ENCODE results near the gene ACP1.

The ACP1 gene

GRCh38 chr2:254241-254640 is 10.5 kb upstream of the ACP1 start:
- TF ChIP-seq, protein P1, sequence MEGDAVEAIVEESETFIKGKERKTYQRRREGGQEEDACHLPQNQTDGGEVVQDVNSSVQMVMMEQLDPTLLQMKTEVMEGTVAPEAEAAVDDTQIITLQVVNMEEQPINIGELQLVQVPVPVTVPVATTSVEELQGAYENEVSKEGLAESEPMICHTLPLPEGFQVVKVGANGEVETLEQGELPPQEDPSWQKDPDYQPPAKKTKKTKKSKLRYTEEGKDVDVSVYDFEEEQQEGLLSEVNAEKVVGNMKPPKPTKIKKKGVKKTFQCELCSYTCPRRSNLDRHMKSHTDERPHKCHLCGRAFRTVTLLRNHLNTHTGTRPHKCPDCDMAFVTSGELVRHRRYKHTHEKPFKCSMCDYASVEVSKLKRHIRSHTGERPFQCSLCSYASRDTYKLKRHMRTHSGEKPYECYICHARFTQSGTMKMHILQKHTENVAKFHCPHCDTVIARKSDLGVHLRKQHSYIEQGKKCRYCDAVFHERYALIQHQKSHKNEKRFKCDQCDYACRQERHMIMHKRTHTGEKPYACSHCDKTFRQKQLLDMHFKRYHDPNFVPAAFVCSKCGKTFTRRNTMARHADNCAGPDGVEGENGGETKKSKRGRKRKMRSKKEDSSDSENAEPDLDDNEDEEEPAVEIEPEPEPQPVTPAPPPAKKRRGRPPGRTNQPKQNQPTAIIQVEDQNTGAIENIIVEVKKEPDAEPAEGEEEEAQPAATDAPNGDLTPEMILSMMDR (conservative IDR thresholded peaks at IDR 0.05; ENCODE audit: low read depth, low read length): no peak
- no peak for DNase-seq (ENCODE audit: low read depth)
- H3K4me3 ChIP-seq (ENCODE audit: low read depth, low read length): no peak overlapping the region

DNA sequence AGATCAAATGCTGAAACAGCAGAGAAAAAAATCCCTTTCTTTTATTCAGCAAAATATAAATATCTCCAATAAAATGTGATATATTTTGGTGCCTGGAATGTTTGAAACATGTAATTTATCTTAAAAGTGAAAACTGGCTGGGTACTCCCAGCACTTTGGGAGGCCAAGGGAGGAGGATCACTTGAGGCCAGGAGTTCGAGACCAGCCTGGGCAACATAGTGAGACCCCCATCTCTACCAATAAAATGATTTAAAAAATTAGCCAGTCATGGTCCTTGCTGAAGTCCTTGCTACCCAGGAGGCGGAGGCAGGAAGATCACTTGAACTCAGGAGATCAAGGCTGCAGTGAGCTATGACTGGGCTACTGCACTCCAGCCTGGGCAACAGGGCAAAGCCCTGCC is 9.6 kb upstream of the ACP1 start:
- TF ChIP-seq, protein P1 (conservative IDR thresholded peaks at IDR 0.05; ENCODE audit: low read depth, low read length): no peak
- H3K4me3 ChIP-seq (ENCODE audit: low read depth, low read length): no peak overlapping the region
- DNase-seq (ENCODE audit: low read depth): no peak

DNA sequence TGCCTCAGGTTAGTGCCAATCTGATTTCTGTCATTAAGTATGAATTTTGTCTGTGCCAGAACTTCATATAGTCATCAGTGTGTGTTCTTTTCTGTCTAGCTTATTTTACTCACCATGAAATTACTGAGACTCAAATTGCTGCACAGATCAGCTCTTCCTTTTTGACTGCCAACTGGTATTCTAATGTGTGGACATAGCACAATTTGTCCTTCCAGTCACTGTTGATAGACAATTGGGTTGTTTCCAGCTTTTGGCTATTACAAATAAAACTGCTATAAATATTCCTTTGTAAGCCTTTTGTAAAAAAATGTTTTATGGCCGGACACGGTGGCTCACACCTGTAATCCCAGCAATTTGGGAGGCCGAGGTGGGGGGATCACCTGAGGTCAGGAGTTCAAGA is 8.7 kb upstream of the ACP1 start:
- DNase-seq (ENCODE audit: low read depth): no peak
- H3K4me3 ChIP-seq (ENCODE audit: low read depth, low read length): no peak overlapping the region
- TF ChIP-seq, protein P1 (conservative IDR thresholded peaks at IDR 0.05; ENCODE audit: low read depth, low read length): no peak

DNA sequence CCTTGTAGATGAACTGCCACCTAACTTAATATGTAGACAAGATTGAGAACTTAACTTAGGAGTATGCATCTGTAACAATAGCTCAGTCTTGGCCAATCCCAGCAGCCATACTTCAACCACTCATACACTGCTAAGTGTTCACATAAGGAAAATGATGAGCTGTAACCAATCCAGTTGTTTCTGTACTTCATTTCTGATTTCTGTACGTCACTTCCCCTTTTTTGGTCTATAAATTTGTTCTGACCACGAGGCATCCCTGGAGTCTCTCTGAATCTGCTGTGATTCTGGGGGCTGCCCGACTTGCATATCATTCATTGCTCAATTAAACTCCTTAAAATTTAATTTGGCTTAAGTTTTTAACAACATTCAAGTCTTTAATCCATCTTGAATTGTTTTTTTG is 7.3 kb upstream of the ACP1 start:
- no peak overlapping the region for H3K4me3 ChIP-seq (ENCODE audit: low read depth, low read length)
- DNase-seq (ENCODE audit: low read depth): no peak
- TF ChIP-seq, protein P1 (conservative IDR thresholded peaks at IDR 0.05; ENCODE audit: low read depth, low read length): no peak

DNA sequence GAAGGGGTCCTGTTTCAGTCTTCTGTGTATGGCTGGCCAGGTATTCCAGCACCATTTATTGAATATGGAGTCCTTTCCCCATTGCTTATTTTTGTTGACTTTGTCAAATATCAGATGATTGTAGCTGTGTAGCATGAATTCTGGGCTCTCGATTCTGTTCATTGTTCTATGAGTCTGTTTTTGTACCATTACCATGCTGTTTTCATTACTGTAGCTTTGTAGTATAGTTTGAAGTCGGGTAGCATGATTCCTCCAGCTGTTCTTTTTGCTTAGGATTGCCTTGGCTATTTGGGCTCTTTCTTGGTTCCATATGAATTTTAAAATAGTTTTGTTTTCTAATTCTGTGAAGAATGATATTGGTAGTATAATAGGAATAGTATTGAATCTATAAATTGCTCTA is 6.9 kb upstream of the ACP1 start:
- TF ChIP-seq, protein P1 (conservative IDR thresholded peaks at IDR 0.05; ENCODE audit: low read depth, low read length): no peak
- H3K4me3 ChIP-seq (ENCODE audit: low read depth, low read length): no peak overlapping the region
- DNase-seq (ENCODE audit: low read depth): no peak

DNA sequence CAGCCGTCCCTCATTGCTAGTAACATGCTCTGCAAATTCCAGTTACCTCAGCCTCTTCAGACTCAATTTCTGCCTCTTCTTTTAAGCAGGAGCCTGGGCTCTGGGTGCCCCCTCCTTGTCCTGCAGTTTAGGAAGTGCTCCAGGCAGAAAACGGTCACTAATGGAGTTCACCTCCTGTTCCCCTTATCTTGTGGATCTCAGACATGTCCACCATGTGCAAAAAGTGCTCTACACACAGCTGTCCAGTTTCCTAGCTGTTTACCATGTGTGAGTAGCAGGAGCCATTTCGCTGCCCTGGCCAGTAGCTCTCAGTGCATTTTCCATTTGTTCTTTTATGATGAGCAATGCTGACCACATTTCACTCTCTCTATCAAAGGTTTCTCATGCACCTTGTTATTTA is 5.8 kb upstream of the ACP1 start:
- TF ChIP-seq, protein P1 (conservative IDR thresholded peaks at IDR 0.05; ENCODE audit: low read depth, low read length): no peak
- no peak for DNase-seq (ENCODE audit: low read depth)
- no peak overlapping the region for H3K4me3 ChIP-seq (ENCODE audit: low read depth, low read length)

GRCh38 chr2:259789-260331 is 4.9 kb upstream of the ACP1 start:
- no peak overlapping the region for H3K4me3 ChIP-seq (ENCODE audit: low read depth, low read length)
- TF ChIP-seq, protein P1 (conservative IDR thresholded peaks at IDR 0.05; ENCODE audit: low read depth, low read length): no peak
- no peak for DNase-seq (ENCODE audit: low read depth)

Data from choroid plexus epithelial cell (primary cell).